Endothelial cell of umbilical vein (primary cell): Measurements from ENCODE around the gene THEM4. TPM values are rescaled to one million over a fixed set of nuclear protein-coding genes. Genes with fewer than 3 reads are reported as not detected.
"Not testable (repeated sequence)": the region's sequence is repeated elsewhere in the genome, so short reads cannot be mapped to it uniquely, and the experiment has no call there.

Experiments used
- BruUV-seq: library from RNA; stranded (reverse); fragments of 400-500 nt; replicated peaks from 2 replicates; lab custom pipeline; 2021; lab: Mats Ljungman, UMichigan
- CTCF ChIA-PET: fragments of 300-600, 350-600 bp; sonication (Branson Sonifier 250); formaldehyde crosslinking; loops from one replicate; lab custom pipeline; 2021; ENCODE audit warnings: antibody characterized with exemption, inconsistent platforms; lab: Charles Lee
- POLR2A ChIA-PET: fragments of 300-600, 350-600 bp; sonication (Branson Sonifier 250); formaldehyde crosslinking; loops from one replicate; lab custom pipeline; 2021; ENCODE audit warnings: antibody characterized with exemption, inconsistent platforms; lab: Charles Lee
- DNase-seq: peaks from one replicate; pipeline ENCODE4 v3.0.0-alpha.2; 2011; ENCODE audit warnings: low read depth, low spot score
- FAIRE-seq: peaks from 2 replicates; lab custom pipeline; 2011; peaks lifted over from hg19 to GRCh38; lab: Jason Lieb, UNC
- H2AFZ ChIP-seq: 2 replicates; pipeline ENCODE4 v1.6.0; 2012; ENCODE audit warnings: low read depth, low read length, control low read depth, inconsistent platforms
- H3K27ac ChIP-seq: 2 replicates; pipeline ENCODE4 v1.5.1; 2011; ENCODE audit warnings: low read depth, mild to moderate bottlenecking, control low read depth, low read length, moderate library complexity; ENCODE audit not compliant: insufficient read depth
- H3K27me3 ChIP-seq, 2 experiments: 2 replicates each; pipeline versions ENCODE4 v1.6.0 to v1.6.1; 2011; ENCODE audit warnings: low read length in 2 of 2, mixed read lengths in 1 of 2; ENCODE audit not compliant: control insufficient read depth in 2 of 2, insufficient read depth in 2 of 2
- H3K36me3 ChIP-seq, 2 experiments: 2 replicates in 1 of 2; 3 replicates in 1 of 2; pipeline ENCODE4 v1.5.1; 2011; ENCODE audit warnings: low read length in 2 of 2, mild to moderate bottlenecking in 1 of 2, moderate library complexity in 1 of 2; ENCODE audit not compliant: control insufficient read depth in 2 of 2, insufficient read depth in 2 of 2; ENCODE audit errors: extremely low read depth in 1 of 2
- H3K4me1 ChIP-seq: 3 replicates; pipeline ENCODE4 v1.5.1; 2011; ENCODE audit warnings: mild to moderate bottlenecking, low read length; ENCODE audit not compliant: control insufficient read depth, insufficient read depth; ENCODE audit errors: extremely low read depth
- H3K4me2 ChIP-seq: 2 replicates; pipeline ENCODE4 v1.6.1; 2011; ENCODE audit warnings: low read length, control low read depth, mixed read lengths; ENCODE audit not compliant: insufficient read depth
- H3K4me3 ChIP-seq, 3 experiments: fragments of 200-600 bp in 1 of 3; sonication (generic), shearing (Covaris generic) in 1 of 3; replicated peaks in 1 of 3; 2 replicates each; pipeline ENCODE4 v1.5.1; 2011 to 2016; ENCODE audit warnings: control low read depth in 3 of 3, low read length in 3 of 3, mild to moderate bottlenecking in 2 of 3, inconsistent platforms in 1 of 3, low read depth in 1 of 3, moderate library complexity in 1 of 3; ENCODE audit not compliant: insufficient read depth in 1 of 3
- H3K79me2 ChIP-seq: 2 replicates; pipeline ENCODE4 v1.6.0; 2012; ENCODE audit warnings: low read length, inconsistent platforms; ENCODE audit not compliant: control insufficient read depth, insufficient read depth
- H3K9ac ChIP-seq: replicated peaks from 2 replicates; pipeline ENCODE3; 2011; ENCODE audit warnings: low read length, control low read depth; ENCODE audit not compliant: insufficient read depth; ENCODE audit errors: extremely low read depth
- H3K9me1 ChIP-seq: replicated peaks from 3 replicates; pipeline ENCODE4 v1.6.0; 2011; ENCODE audit warnings: mild to moderate bottlenecking, low read length; ENCODE audit not compliant: control insufficient read depth, insufficient read depth; ENCODE audit errors: extremely low read depth
- H3K9me3 ChIP-seq: replicated peaks from 2 replicates; pipeline ENCODE4 v1.5.1; 2012; ENCODE audit warnings: low read length, inconsistent platforms; ENCODE audit not compliant: control insufficient read depth, insufficient read depth
- H4K20me1 ChIP-seq: replicated peaks from 2 replicates; pipeline ENCODE3; 2011; ENCODE audit warnings: mild to moderate bottlenecking, low read length; ENCODE audit not compliant: control insufficient read depth, insufficient read depth; ENCODE audit errors: extremely low read depth
- EZH2 ChIP-seq: IDR thresholded peaks from 2 replicates; pipeline ENCODE4 v1.6.1; 2012; ENCODE audit warnings: borderline replicate concordance, low read depth, mild to moderate bottlenecking, moderate library complexity, low read length, inconsistent platforms; ENCODE audit not compliant: severe bottlenecking
- FOS ChIP-seq: IDR thresholded peaks from 2 replicates; pipeline ENCODE4 v1.6.1; 2011; ENCODE audit warnings: mild to moderate bottlenecking, low read length, moderate library complexity, borderline replicate concordance; ENCODE audit not compliant: insufficient read depth
- GATA2 ChIP-seq: IDR thresholded peaks from 2 replicates; pipeline ENCODE4 v1.7.0; 2011; ENCODE audit warnings: low read depth, mild to moderate bottlenecking, moderate library complexity, mixed read lengths, low read length; ENCODE audit not compliant: insufficient read length, insufficient read depth
- JUN ChIP-seq: IDR thresholded peaks from 2 replicates; pipeline ENCODE4 v1.6.1; 2011; ENCODE audit warnings: borderline replicate concordance, low read depth; ENCODE audit not compliant: insufficient read length, insufficient read depth
- MYC ChIP-seq: IDR thresholded peaks from one replicate; pipeline ENCODE4 v1.6.1; 2011; ENCODE audit warnings: mild to moderate bottlenecking, low read depth, low read length
- POLR2A ChIP-seq: IDR thresholded peaks from 2 replicates; pipeline ENCODE4 v1.6.1; 2012; ENCODE audit warnings: low read depth, mild to moderate bottlenecking, control low read depth, low read length
- POLR2AphosphoS5 ChIP-seq: IDR thresholded peaks from 2 replicates; pipeline ENCODE4 v1.6.1; 2012; ENCODE audit warnings: low read depth, mild to moderate bottlenecking, control low read depth, low read length, moderate library complexity; ENCODE audit not compliant: insufficient read depth
- dilution Hi-C: fragments of 300-500 bp; cut with MboI; formaldehyde crosslinking; loops from one replicate; pipeline ENCODE4 v1.15.0; 2019; ENCODE audit warnings: low sequenced_read_pairs; ENCODE audit not compliant: extremely low pct_ligation_motif_present
- intact Hi-C: fragments of 100-400 bp; cut with micrococcal nuclease; formaldehyde crosslinking; loops from one replicate; pipeline ENCODE4 v1.10.0; 2022
- polyA plus RNA-seq, 4 experiments: library from polyadenylated mRNA; depleted of rRNA in 3 of 4; stranded (reverse) in 3 of 4; unstranded in 1 of 4; fragments of >200 nt; gene quantifications; 2 replicates each; pipeline versions ENCODE4 v1.2.1 to v1.2.3, GENCODE V29; 2011 to 2012; ENCODE audit warnings: missing spikeins in 1 of 4
- total RNA-seq: library from RNA; stranded (reverse); gene quantifications from 2 replicates; pipeline ENCODE4 v1.2.3, GENCODE V29; 2021
- TF ChIP-seq, protein P1 (sequence below), 2 donors: IDR thresholded peaks; 1 replicate in 1 of 2; 2 replicates in 1 of 2; pipeline ENCODE4 v1.5.1; 2011; ENCODE audit warnings: low read length in 2 of 2, mild to moderate bottlenecking in 2 of 2, moderate library complexity in 2 of 2, control low read depth in 1 of 2, inconsistent platforms in 1 of 2, low read depth in 1 of 2; ENCODE audit not compliant: insufficient read depth in 1 of 2; ENCODE audit errors: extremely low read depth in 1 of 2

THEM4 gene
- total and polyA plus RNA-seq, 2 donors (not counting 3 experiments of a cell fraction or from before 2014, with no cell fraction given) = 22.3 to 24.9 TPM

GRCh38 chr1:151905443-151906323, 3.6 kb downstream of the THEM4 start:
- peak overlapping the region; percentile 80 for H3K27ac ChIP-seq
- intact Hi-C loops = loop anchor here (5.0 kb wide), 1 partner anchor 58 kb away; no protein-coding TSS in a partner anchor
- H3K4me2 ChIP-seq = peak overlapping the region; percentile 84
- H3K4me1 ChIP-seq = peaks cover 28% of the 10 kb centered on the region
- TSS peak; percentile 68 for BruUV-seq
- H3K9me1 ChIP-seq, H3K9me3 ChIP-seq, FAIRE-seq, POLR2A ChIA-PET, H4K20me1 ChIP-seq, H3K36me3 ChIP-seq, H3K27me3 ChIP-seq: not testable (repeated sequence)
- peak overlapping the region; percentile 54 for H2AFZ ChIP-seq
- dilution Hi-C loops = loop anchor here (25.0 kb wide), 1 partner anchor 107 kb away; no protein-coding TSS in a partner anchor
- peak overlapping the region; percentile 46 for H3K9ac ChIP-seq
- TF ChIP-seq POLR2A = peak; percentile 10
- peak; percentile 49 for TF ChIP-seq GATA2
- peak; percentile 24 for TF ChIP-seq JUN
- peak; percentile 73 for TF ChIP-seq FOS
- CTCF ChIA-PET = interaction anchor here (0.9 to 2.0 kb wide), 8 partner anchors 11 to 129 kb away, joined by 3 to 12 read pairs (median 4); no protein-coding TSS in a partner anchor
- peak; percentile 67 for DNase-seq
- H3K79me2 ChIP-seq = peaks cover 39% of the 10 kb centered on the region
- H3K4me3 ChIP-seq = peak overlapping the region in 1 of 3 experiments; percentile 35

- POLR2A ChIA-PET = interaction anchor here (0.7 kb wide), 1 partner anchor 32 kb away, joined by 4 read pairs; no protein-coding TSS in a partner anchor
- peak; percentile 60 for DNase-seq
- CTCF ChIA-PET = interaction anchor here (0.9 to 2.0 kb wide), 8 partner anchors 10 to 129 kb away, joined by 3 to 12 read pairs (median 4); no protein-coding TSS in a partner anchor
Measured at GRCh38 chr1:151905070-151905442, 4.3 kb downstream of the THEM4 start.

More at GRCh38 chr1:151905070-151905442, 4.3 kb downstream of the THEM4 start:
- intact Hi-C loops (loop anchor here (5.0 kb wide), 1 partner anchor 58 kb away; no protein-coding TSS in a partner anchor), dilution Hi-C loops (loop anchor here (25.0 kb wide), 1 partner anchor 107 kb away; no protein-coding TSS in a partner anchor)
- Histone ChIP-seq H2AFZ (peak overlapping the region; percentile 54), H3K79me2 (peaks cover 42% of the 10 kb centered on the region), H3K27ac (peak overlapping the region; percentile 80), H3K9me3 (no peaks in the 10 kb centered on the region), H3K4me1 (peaks cover 27% of the 10 kb centered on the region), H3K4me3 (peak overlapping the region in 1 of 3 experiments; percentile 35), H4K20me1 (no peaks in the 10 kb centered on the region), H3K36me3 (no peaks in the 10 kb centered on the region), H3K27me3 (no peaks in the 10 kb centered on the region), H3K9ac (peak overlapping the region; percentile 46), H3K4me2 (peak overlapping the region; percentile 84), H3K9me1 (no peaks in the 10 kb centered on the region)
- TF ChIP-seq POLR2A (peak; percentile 32), FOS (no peak), EZH2 (no peak), POLR2AphosphoS5 (no peak), MYC (no peak), JUN (no peak)
- TF ChIP-seq, protein P1, sequence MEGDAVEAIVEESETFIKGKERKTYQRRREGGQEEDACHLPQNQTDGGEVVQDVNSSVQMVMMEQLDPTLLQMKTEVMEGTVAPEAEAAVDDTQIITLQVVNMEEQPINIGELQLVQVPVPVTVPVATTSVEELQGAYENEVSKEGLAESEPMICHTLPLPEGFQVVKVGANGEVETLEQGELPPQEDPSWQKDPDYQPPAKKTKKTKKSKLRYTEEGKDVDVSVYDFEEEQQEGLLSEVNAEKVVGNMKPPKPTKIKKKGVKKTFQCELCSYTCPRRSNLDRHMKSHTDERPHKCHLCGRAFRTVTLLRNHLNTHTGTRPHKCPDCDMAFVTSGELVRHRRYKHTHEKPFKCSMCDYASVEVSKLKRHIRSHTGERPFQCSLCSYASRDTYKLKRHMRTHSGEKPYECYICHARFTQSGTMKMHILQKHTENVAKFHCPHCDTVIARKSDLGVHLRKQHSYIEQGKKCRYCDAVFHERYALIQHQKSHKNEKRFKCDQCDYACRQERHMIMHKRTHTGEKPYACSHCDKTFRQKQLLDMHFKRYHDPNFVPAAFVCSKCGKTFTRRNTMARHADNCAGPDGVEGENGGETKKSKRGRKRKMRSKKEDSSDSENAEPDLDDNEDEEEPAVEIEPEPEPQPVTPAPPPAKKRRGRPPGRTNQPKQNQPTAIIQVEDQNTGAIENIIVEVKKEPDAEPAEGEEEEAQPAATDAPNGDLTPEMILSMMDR (IDR thresholded peaks at IDR 0.05; ENCODE audit: extremely low read depth in 1 of 2, insufficient read depth in 1 of 2, low read depth in 1 of 2, low read length in 2 of 2) = no peak
- no TSS peak for BruUV-seq
- peak; percentile 95 for FAIRE-seq
